Amygdala (tissue), 56 donors: Measurements from ENCODE around the gene MADCAM1.
A peak's percentile ranks its signal among the peaks of the same experiment; 100 is the strongest.
"Not testable (repeated sequence)": the region's sequence is repeated elsewhere in the genome, so short reads cannot be mapped to it uniquely, and the experiment has no call there.

Experiments used
- DNase-seq, 56 donors: peaks; one replicate each; lab custom pipeline; 2025; lab: John Stamatoyannopoulos, UW

The MADCAM1 gene

GRCh38 chr19:496112-496665 lies at the start of gene MADCAM1:
MADCAM1 (plus strand) TSS chr19:496486; CDS start chr19:496500, 14 bp downstream.
- DNase-seq: peak in 1 of 56 donors; percentile 36

GRCh38 chr19:447064-447426 lies 49.2 kb upstream of the MADCAM1 start:
- no peak for DNase-seq

DNA sequence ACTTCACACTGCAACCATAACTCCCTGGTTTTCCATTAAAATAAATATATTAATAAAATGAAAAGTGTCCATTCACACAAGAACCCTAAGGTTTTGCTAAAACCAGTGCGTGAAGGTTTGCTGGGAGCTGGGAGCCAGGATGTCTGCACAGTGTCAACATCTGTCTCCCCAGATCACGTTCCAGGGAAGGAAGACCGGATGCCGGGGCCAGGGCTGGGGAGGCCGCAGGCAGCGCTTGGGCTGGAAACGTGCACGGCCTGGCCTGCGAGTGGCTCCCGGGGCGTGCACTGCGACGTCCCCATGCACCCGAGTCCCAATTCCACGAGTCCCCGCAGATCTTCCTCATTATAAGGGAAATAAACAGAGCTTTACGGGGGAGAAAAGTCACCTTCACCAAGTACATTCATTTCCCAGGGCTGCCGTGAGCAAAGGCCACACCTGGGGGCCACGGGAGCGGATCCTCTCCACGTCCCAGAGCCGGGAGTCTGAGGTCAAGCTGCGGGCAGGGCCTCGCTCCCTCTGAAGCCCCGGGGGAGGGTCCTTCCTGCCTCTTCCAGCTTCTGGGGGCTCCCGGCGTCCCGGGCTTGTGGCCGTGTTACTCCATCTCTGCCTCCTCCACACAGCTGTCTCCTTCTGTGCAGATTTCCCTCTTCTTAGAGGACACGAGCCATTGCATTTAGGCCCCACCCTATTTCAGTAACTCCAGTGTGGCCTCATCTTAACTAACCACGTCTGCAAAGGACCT lies 48.3 kb upstream of the MADCAM1 start:
- no peak for DNase-seq

DNA sequence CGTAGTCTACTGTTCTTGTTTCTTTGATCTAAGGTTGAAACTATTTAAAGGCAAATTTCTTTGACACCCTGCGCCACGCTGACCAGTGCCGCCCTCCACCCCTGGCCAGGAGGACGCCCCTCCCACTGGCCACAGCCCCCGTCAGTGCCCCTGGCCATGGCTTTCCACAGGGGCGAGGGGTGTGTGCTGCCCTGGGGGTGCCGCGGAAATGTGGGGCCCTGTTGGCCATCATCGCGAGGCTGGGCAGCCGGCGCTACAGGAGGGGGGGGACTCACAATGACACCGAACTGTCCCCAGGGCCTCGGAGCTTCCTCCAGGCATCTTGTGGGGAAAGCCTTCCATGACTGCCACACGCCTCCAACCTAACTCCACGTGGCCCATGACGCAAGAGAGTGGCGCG lies 46.4 kb upstream of the MADCAM1 start:
- DNase-seq: no peak

DNA sequence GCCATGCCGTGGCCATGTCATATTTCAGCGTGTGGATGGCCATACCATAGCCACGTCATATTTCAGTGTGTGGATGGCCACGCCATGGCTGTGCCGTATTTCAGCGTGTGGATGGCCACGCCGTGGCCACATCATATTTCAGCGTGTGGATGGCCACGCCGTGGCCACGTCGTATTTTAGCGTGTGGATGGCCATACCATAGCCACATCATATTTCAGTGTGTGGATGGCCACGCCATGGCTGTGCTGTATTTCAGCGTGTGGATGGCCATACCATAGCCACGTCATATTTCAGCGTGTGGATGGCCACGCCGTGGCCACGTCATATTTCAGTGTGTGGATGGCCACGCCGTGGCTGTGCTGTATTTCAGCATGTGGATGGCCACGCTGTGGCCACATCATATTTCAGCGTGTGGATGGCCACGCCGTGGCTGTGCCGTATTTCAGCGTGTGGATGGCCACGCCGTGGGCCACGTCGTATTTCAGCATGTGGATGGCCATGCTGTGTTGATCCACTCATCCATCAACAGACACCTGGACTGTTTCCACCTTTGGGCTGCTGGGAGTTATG lies 45.3 kb upstream of the MADCAM1 start:
- DNase-seq: not testable (repeated sequence)

DNA sequence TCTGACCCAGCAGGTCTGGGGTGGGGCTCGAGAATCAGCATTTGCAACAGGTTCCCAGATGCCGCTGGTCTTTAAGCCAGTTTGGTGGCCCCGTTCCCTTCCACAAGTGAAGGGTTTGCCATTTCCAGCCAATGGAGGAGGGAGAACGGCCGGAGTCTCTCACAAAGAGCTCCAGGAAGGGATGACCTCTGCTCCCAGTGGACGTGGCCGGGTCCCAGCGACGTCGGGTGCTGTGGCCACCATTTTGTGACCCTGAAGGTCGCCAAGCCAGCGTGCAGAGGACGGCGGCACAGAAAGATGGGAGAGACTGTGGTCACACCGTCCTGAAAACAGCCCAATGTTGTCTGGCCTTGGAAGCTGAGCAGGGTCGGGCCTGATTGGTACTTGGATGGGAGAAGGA lies 43.5 kb upstream of the MADCAM1 start:
- no peak for DNase-seq

- DNase-seq: no peak
Measured at GRCh38 chr19:453606-454005, 42.7 kb upstream of the MADCAM1 start.

DNA sequence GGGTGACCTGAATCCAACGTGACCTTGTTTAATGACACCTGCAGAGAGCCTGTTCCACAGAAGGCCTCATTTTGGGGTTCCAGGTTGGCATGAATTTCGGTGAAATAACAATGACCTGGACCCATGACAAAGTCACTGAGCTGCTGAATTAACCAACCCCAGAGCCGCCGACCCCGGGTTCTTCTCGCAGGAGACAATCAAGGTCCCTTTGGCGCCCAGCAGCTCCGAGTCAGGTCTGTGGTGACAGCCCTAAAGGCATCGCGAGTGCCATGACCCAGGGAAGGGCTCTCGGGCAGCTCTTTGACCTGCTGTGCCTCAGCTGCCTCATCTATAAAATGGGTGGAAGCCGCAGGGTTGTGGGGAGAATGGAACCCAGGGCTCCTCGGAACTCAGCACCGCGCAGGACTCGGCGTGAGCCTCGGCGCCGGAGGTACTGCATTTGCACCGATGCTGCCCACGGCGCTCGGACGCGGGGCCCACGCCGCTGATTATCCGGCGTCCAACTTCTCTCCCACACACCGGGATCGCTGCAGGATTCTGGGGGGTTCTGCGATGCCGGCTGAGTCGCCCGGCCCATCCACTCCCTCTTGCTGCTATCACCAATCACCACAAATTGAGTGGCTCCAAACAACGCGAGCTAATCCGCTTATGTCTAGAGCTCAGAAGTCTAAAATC lies 41.1 kb upstream of the MADCAM1 start:
- DNase-seq: no peak

DNA sequence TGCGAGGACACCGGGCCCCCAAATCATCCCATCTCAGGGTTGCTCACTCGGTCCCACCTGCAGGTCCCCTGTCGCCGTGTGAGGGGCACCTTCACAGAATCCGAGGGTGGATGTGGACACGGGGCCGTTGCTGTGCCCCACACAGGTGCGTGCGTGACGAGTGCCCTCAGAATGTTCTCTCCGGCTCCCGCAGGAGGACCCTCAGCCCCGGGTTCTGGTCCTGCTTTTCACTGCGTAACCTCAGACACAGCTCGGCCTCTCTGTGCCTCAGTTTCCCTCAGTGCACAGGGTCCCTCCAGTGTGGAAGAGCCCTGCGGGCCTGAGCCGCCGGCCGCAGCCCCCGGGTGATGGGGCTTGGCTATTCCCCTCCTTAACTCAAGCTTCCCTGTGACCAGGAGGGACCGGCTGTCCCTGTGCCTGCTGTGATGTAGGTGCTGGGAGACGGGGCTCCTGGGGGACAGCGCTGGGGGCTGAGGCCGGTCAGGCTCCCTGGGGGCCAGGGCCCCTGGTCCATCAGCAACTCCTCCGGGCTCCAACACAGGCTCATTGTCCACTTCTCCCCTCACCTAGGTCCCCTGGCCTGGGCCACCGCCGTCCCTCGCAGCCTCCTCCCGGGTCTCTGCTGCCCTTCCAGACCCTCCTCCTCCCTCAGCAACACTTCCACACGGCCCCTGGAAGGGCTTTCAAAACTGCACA lies 40.3 kb upstream of the MADCAM1 start:
- DNase-seq: no peak

DNA sequence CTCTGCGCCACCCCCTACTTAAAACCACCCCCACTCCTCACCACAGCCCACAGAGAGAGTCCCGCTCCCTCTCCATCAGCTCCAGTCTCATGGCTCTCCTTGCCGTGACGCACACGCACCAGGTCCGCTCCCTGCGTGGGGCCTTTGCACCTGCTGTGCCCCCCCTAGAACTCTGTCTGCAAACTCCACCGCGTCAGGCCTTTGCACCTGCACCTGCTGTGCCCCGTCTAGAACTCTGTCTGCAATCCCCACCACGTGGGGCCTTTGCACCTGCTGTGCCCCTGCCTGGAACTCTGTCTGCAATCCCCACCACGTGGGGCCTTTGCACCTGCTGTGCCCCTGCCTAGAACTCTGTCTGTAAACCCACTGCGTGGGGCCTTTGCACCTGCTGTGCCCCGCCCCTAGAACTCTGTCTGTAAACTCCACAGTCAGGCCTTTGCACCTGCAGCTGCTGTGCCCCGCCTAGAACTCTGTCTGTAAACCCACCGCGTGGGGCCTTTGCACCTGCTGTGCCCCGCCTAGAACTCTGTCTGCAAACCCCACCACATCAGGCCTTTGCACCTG lies 39.7 kb upstream of the MADCAM1 start:
- DNase-seq: no peak

DNA sequence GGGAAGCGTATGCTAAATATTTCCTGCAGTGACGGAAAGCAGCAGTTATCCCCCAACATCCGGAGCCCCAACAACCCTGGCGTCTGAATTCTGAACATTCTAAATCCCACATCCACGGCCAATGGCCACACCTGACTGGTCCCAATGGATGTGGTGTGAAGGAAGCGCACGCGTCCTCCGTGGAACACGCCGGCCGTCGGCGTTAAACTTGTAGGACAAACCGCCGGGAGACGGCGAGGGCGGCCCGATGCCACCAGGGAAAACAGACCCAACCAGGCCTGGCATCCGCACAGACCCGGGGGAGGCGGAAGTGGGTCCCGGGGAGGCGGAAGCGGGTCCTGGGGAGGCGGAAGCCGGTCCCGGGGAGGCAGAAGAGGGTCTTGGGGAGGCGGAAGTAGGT lies 38.6 kb upstream of the MADCAM1 start:
- no peak for DNase-seq

- DNase-seq: no peak
Measured at GRCh38 chr19:458091-459042, 37.9 kb upstream of the MADCAM1 start.

GRCh38 chr19:459724-460511 lies 36.4 kb upstream of the MADCAM1 start:
- peak in 43 of 56 donors; percentile 9 to 80 (median 59) for DNase-seq

- peak in 12 of 56 donors; percentile 6 to 51 (median 14) for DNase-seq
Measured at GRCh38 chr19:460877-461720, 35.2 kb upstream of the MADCAM1 start, which contains the start of gene SHC2. SHC2 (minus strand) TSS chr19:461033; CDS start chr19:460996, 37 bp downstream.

DNA sequence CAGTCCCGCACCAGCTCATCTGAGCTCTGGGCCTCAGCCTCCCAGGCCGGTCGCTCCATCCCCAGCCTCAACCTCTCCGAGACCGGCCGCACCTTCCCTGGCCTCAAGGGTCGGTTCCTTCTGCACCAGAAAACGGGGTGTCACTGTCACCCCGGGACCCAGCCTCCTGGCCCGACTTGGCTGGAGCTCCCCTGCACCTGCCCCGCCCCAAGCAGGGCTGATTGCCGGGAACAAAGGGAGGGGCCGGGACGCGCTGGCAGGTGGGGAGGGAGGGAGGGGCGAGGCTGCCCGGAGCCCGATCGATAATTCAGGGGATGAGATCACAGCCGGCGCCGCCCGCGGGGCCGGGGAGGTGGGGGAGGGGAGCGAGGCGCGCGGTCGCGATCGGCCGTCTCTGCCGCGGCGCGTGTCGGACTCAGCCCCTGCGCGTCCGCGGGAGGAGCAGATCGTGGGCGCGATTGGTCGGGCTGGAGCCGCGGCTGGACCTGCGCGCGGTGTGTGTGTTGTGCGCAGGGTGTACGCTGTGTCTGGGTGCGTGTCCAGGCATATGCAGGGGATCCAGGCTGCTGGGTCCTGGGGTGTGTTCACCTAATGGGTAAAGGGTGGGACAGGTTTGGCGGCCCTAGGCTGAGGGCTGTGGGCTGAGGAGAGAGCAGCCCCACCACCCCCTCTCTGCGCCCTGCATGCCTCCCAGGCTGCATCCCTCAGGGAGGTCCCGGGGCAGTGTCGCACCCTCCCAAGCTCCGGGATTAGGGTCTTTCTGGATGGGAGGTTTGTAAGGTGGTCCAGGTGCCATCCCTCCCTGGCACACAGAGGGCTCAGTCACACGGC lies 34.4 kb upstream of the MADCAM1 start:
- DNase-seq: peak in 28 of 56 donors; percentile 24 to 69 (median 48)

DNA sequence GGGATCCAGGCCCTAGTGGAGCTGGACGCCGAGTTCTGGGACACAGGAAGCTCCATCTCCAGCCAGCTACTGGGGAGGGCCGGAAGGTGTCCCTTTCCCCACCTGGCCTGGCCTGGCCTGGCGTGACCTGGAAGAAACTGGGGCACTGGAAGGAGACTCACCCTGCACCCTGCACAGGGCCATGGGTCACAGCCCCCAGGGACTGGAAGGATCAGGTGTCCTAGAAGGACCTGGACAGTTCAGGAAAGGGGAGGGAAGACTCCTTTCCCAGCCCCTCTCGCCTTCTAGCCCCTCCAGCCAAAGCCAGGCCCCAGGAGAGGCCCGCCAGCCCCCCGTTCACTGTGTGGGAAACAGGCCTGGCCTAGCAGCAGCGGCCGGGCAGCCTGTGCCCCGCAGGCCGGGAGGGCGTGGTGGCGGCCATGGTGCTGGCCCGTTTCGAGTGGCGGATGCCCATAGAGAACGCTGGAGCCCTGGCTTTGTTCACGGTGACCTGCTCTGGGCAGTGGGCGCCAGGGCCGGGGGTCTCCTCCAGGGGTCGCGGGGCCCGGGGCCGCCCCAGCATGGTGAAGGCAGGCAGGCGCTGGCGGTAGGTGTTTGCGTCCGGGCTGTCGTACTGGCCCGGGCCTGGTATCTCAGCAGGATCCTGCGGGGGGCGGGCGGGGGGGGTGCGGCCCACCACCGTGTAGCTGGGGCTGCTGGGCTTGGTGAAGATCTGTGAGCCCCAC lies 32.6 kb upstream of the MADCAM1 start:
- no peak for DNase-seq
